CD8-positive, alpha-beta memory T cell (primary cell): ENCODE data around the gene ARID5B. TPM values are rescaled to one million over a fixed set of nuclear protein-coding genes. Genes with fewer than 3 reads are reported as not detected.
A peak's percentile ranks its signal among the peaks of the same experiment; 100 is the strongest.

Experiments used
- CTCF ChIA-PET: fragments of 350-600 bp; sonication (Branson Sonifier 250); formaldehyde crosslinking; loops from one replicate; lab custom pipeline; 2021; ENCODE audit warnings: antibody characterized with exemption; lab: Charles Lee
- POLR2A ChIA-PET: fragments of 350-600 bp; sonication (Branson Sonifier 250); formaldehyde crosslinking; loops from one replicate; lab custom pipeline; 2021; ENCODE audit warnings: antibody characterized with exemption; lab: Charles Lee
- DNase-seq, 5 donors: peaks; one replicate each; pipeline versions ENCODE4 v3.0.0 to v3.0.0-alpha.2; 2020 to 2022; ENCODE audit warnings: mixed read lengths in 1 of 5
- H3K27ac ChIP-seq: one replicate; pipeline ENCODE4 v1.7.0; 2013; ENCODE audit warnings: low read depth, mild to moderate bottlenecking, low read length, moderate library complexity
- H3K27me3 ChIP-seq: 2 replicates; pipeline ENCODE4 v1.7.0; 2013; ENCODE audit warnings: low read length, mild to moderate bottlenecking; ENCODE audit not compliant: insufficient read depth, poor library complexity, severe bottlenecking
- H3K36me3 ChIP-seq: 2 replicates; pipeline ENCODE4 v1.7.0; 2013; ENCODE audit warnings: mild to moderate bottlenecking, low read length, moderate library complexity; ENCODE audit not compliant: insufficient read depth
- H3K4me1 ChIP-seq: 2 replicates; pipeline ENCODE4 v1.7.0; 2013; ENCODE audit warnings: mild to moderate bottlenecking, low read length, moderate library complexity; ENCODE audit not compliant: insufficient read depth
- H3K4me3 ChIP-seq: 2 replicates; pipeline ENCODE4 v1.7.0; 2013; ENCODE audit warnings: mild to moderate bottlenecking, low read length
- H3K9me3 ChIP-seq: 2 replicates; pipeline ENCODE4 v1.7.0; 2013; ENCODE audit warnings: mild to moderate bottlenecking, low read length
- H3K27ac Mint-ChIP-seq, 8 donors: one replicate each; pipeline ENCODE4 v1.8.0; 2020 to 2021; ENCODE audit warnings: mixed read lengths in 8 of 8, mild to moderate bottlenecking in 6 of 8, inconsistent platforms in 3 of 8, moderate library complexity in 3 of 8
- H3K27me3 Mint-ChIP-seq, 2 donors: one replicate each; pipeline ENCODE4 v1.8.0; 2020 to 2021; ENCODE audit warnings: mixed read lengths in 2 of 2, mild to moderate bottlenecking in 1 of 2, moderate library complexity in 1 of 2
- H3K36me3 Mint-ChIP-seq, 3 donors: one replicate each; pipeline ENCODE4 v1.8.0; 2020 to 2021; ENCODE audit warnings: mixed read lengths in 3 of 3, inconsistent platforms in 1 of 3, mild to moderate bottlenecking in 1 of 3
- H3K4me1 Mint-ChIP-seq, 3 donors: one replicate each; pipeline ENCODE4 v1.8.0; 2020 to 2021; ENCODE audit warnings: mixed read lengths in 3 of 3, inconsistent platforms in 1 of 3, mild to moderate bottlenecking in 1 of 3
- H3K4me3 Mint-ChIP-seq, 7 donors: one replicate each; pipeline ENCODE4 v1.8.0; 2020 to 2021; ENCODE audit warnings: mixed read lengths in 7 of 7, mild to moderate bottlenecking in 6 of 7, moderate library complexity in 4 of 7, inconsistent platforms in 2 of 7
- H3K9me3 Mint-ChIP-seq, 5 donors: one replicate each; pipeline ENCODE4 v1.8.0; 2020 to 2022; ENCODE audit warnings: mixed read lengths in 5 of 5, mild to moderate bottlenecking in 3 of 5, moderate library complexity in 2 of 5, inconsistent platforms in 1 of 5
- polyA plus RNA-seq: library from polyadenylated mRNA; unstranded; fragments of 300-500 nt; fragmentation: Illumina TruSeq; gene quantifications from one replicate; pipeline ENCODE4 v1.2.3, GENCODE V29; 2021
- total RNA-seq, 2 experiments: library from RNA; stranded (reverse); gene quantifications; one replicate each; pipeline ENCODE4 v1.2.3, GENCODE V29; 2021

Gene ARID5B
- total and polyA plus RNA-seq, 3 experiments from 2014 or later = 37.1 to 48.7 (median 38.4) TPM

DNA sequence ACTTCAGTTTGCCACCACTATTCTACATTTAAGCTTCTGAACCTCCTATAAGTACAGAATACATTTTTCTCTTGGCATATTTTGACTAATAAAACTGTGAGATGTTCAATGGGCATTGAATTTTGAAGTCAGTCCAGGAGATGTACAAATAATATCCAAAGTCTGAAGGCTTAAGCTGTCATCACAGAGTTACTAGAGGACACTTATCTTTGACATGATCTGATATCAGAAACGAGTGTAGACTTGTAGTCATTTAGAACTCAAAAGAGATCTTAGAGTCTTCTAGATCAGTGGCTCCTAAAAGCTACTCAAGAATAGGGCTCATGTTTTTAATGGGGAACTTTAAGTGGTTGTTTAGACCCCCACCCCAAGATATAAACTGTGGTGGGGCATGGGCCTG, 160.5 kb downstream of the ARID5B start:
- H3K4me3 Mint-ChIP-seq = no peak overlapping the region
- DNase-seq = no peak

DNA sequence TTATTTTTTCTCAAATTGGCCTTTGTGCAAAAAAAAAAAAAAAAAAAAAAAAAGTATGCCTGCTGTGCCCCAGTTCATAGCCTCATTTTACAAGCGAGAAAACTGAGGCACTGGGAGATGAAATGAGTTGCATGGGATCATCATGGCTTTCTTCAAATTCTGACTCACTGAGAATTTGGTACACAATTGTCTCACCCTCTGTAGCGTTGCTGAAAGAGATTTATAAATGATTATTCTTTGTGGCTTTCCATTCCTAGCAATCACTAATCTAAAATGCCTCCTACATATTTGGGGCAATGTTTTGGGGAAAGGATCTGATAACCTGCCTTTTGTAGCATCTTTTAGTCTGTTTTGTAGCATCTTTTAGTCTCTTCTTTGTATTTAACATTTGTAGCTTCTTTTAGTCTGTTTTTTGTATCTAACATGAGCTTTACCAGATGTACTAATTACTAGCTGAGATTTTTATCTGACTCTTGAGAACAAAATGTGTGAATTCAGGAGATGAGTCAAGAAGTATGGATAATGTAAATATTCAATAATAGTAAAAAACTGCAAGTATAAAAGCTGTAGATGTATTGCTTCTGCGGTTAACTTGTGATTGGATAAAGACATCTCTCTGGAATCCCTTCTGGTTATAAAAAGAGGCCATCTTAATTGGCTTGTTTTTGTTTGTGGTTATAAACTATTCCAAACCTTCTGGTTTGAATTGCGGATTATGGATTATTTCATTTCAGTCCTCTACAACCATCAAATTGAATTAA, 161.4 kb downstream of the ARID5B start:
- Mint-ChIP-seq H3K27me3 (no peaks in the 10 kb centered on the region), H3K36me3 (peaks cover 14 to 91% (median 36%) of the 10 kb centered on the region in 3 donors), H3K4me3 (no peak overlapping the region), H3K4me1 (peaks cover 50 to 81% (median 62%) of the 10 kb centered on the region in 3 donors), H3K9me3 (no peaks in the 10 kb centered on the region), H3K27ac (peak overlapping the region in 7 of 8 donors; percentile 7 to 66 (median 28))
- Histone ChIP-seq H3K27ac (no peak overlapping the region), H3K27me3 (no peaks in the 10 kb centered on the region), H3K4me1 (peaks cover 22% of the 10 kb centered on the region), H3K9me3 (no peaks in the 10 kb centered on the region), H3K36me3 (peaks cover 11% of the 10 kb centered on the region), H3K4me3 (no peak overlapping the region)
- POLR2A ChIA-PET = no interaction called here
- no peak for DNase-seq
- CTCF ChIA-PET = interaction anchor here (1.5 to 1.6 kb wide), 2 partner anchors 22 to 182 kb away, joined by 3 to 7 read pairs; no protein-coding TSS in a partner anchor

More for the DNA sequence above, 160.5 kb downstream of the ARID5B start:
- H3K27ac Mint-ChIP-seq = peak overlapping the region in 5 of 8 donors; percentile 1 to 43 (median 35)
- peaks cover 51 to 86% (median 66%) of the 10 kb centered on the region in 3 donors for H3K4me1 Mint-ChIP-seq
- Histone ChIP-seq H3K27ac (no peak overlapping the region), H3K27me3 (no peaks in the 10 kb centered on the region), H3K4me3 (no peak overlapping the region), H3K4me1 (peaks cover 20% of the 10 kb centered on the region), H3K36me3 (peaks cover 18% of the 10 kb centered on the region), H3K9me3 (no peaks in the 10 kb centered on the region)
- POLR2A ChIA-PET = interaction anchor here (0.7 kb wide), 1 partner anchor 165 kb away, joined by 3 read pairs; no protein-coding TSS in a partner anchor
- H3K27me3 Mint-ChIP-seq = no peaks in the 10 kb centered on the region
- peaks cover 14 to 91% (median 42%) of the 10 kb centered on the region in 3 donors for H3K36me3 Mint-ChIP-seq
- CTCF ChIA-PET = interaction anchor here (1.2 to 1.6 kb wide), 3 partner anchors 23 to 183 kb away, joined by 3 to 7 read pairs (median 3); no protein-coding TSS in a partner anchor
- H3K9me3 Mint-ChIP-seq = no peaks in the 10 kb centered on the region

DNA sequence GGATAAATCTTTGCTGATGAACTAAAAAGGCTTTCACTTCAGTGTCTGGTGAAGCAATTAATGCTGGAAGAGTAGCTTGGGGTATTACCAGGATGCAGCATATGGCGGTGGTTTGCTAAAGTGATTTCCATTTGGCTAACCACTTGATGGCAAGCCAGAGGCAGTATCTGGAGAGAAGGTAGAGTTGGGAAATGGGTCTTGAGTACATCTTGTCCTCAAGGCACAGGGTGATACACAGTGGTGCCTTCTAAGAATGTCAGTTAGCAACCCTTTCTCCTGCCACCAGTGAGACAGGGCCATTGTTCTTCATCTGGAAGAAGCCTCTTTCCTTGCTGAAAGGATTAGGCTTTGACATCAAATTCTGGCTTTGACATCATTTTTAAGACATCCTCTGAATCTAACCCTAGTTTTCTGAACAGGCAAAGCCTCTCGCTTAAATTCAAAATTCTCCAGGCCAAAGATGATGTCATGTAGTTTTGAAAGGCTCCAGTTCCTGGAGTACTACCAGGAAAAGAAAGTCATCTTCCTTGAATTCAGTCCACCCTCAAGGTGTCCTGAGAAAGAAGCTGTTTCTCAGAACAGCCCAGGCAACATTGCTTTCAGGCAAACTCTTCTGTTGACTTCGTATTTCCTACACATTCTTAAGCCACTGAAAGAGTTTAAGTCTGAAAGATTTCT, 162.4 kb downstream of the ARID5B start:
- no peaks in the 10 kb centered on the region for H3K9me3 Mint-ChIP-seq
- H3K9me3 ChIP-seq = no peaks in the 10 kb centered on the region
- peaks cover 6% of the 10 kb centered on the region for H3K36me3 ChIP-seq
- no peak overlapping the region for H3K27ac ChIP-seq
- no peaks in the 10 kb centered on the region for H3K27me3 ChIP-seq
- no peak overlapping the region for H3K4me3 Mint-ChIP-seq
- no peak overlapping the region for H3K4me3 ChIP-seq
- H3K36me3 Mint-ChIP-seq = peaks cover 14 to 86% (median 32%) of the 10 kb centered on the region in 3 donors
- CTCF ChIA-PET = interaction anchor here (1.5 kb wide), 1 partner anchor 21 kb away, joined by 3 read pairs; no protein-coding TSS in a partner anchor
- peaks cover 22% of the 10 kb centered on the region for H3K4me1 ChIP-seq
- H3K27me3 Mint-ChIP-seq = no peaks in the 10 kb centered on the region
- peaks cover 48 to 78% (median 58%) of the 10 kb centered on the region in 3 donors for H3K4me1 Mint-ChIP-seq
- POLR2A ChIA-PET = no interaction called here
- H3K27ac Mint-ChIP-seq = peak overlapping the region in 4 of 8 donors; percentile 6 to 24 (median 14)
- DNase-seq = no peak

DNA sequence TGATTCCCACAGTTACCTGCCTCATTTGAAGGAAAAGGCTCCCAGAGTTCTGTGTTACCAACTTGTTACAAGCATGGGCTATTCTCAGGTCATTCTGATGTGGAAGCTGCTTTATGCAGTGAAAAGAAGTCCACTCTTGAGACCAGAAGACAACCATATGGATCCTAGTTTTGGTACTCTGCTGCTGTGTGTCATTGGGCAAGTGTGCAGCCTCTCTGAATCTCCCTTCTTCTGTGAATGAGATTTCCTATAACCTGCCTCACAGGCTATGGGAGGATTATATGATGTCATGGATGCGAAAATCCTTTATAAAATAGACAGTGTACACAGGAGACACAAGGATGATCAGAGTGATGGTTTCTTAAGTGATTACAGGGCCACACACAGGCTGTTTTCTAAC, 166.1 kb downstream of the ARID5B start:
- Histone ChIP-seq H3K27ac (no peak overlapping the region), H3K4me3 (no peak overlapping the region), H3K27me3 (no peaks in the 10 kb centered on the region), H3K9me3 (no peaks in the 10 kb centered on the region), H3K4me1 (peaks cover 17% of the 10 kb centered on the region), H3K36me3 (peaks cover 20% of the 10 kb centered on the region)
- DNase-seq = no peak
- no peaks in the 10 kb centered on the region for H3K27me3 Mint-ChIP-seq
- H3K4me1 Mint-ChIP-seq = peaks cover 36 to 68% (median 55%) of the 10 kb centered on the region in 3 donors
- H3K4me3 Mint-ChIP-seq = no peak overlapping the region
- no peaks in the 10 kb centered on the region for H3K9me3 Mint-ChIP-seq
- CTCF ChIA-PET = interaction anchor here (1.2 kb wide), 1 partner anchor 16 kb away, joined by 3 read pairs; no protein-coding TSS in a partner anchor
- H3K27ac Mint-ChIP-seq = peak overlapping the region in 4 of 8 donors; percentile 2 to 76 (median 58)
- POLR2A ChIA-PET = no interaction called here
- H3K36me3 Mint-ChIP-seq = peaks cover 23 to 87% (median 33%) of the 10 kb centered on the region in 3 donors

DNA sequence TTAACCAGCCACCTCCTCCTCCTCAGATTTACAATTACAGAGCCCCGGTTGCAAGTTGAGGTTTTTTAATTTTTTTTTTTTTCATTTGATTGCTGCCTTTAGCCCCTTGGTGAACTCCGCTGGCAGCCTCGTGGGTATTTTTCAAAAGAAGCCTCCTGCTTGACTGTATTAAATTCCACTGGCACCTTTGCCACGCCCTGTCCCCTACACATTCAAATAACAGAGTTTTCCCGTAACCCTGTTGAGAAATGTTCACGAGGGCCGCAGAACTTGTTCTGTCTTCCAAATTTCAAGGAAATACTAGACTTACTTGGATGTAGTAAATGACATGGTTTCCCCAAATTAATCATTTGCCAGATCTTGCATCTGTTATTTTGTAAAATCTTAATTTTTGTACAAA, 167.0 kb downstream of the ARID5B start:
- H3K9me3 Mint-ChIP-seq = no peaks in the 10 kb centered on the region
- peaks cover 13% of the 10 kb centered on the region for H3K4me1 ChIP-seq
- H3K36me3 Mint-ChIP-seq = peaks cover 23 to 89% (median 35%) of the 10 kb centered on the region in 3 donors
- DNase-seq = no peak
- ChIA-PET POLR2A (no interaction called here), CTCF (interaction anchor here (1.2 kb wide), 2 partner anchors 17 to 29 kb away, joined by 3 read pairs; no protein-coding TSS in a partner anchor)
- no peaks in the 10 kb centered on the region for H3K27me3 ChIP-seq
- no peaks in the 10 kb centered on the region for H3K9me3 ChIP-seq
- H3K27ac Mint-ChIP-seq = peak overlapping the region in 1 of 8 donors; percentile 35
- no peak overlapping the region for H3K4me3 ChIP-seq
- H3K36me3 ChIP-seq = peaks cover 20% of the 10 kb centered on the region
- no peaks in the 10 kb centered on the region for H3K27me3 Mint-ChIP-seq
- H3K4me3 Mint-ChIP-seq = no peak overlapping the region
- H3K27ac ChIP-seq = no peak overlapping the region
- peaks cover 36 to 70% (median 55%) of the 10 kb centered on the region in 3 donors for H3K4me1 Mint-ChIP-seq

DNA sequence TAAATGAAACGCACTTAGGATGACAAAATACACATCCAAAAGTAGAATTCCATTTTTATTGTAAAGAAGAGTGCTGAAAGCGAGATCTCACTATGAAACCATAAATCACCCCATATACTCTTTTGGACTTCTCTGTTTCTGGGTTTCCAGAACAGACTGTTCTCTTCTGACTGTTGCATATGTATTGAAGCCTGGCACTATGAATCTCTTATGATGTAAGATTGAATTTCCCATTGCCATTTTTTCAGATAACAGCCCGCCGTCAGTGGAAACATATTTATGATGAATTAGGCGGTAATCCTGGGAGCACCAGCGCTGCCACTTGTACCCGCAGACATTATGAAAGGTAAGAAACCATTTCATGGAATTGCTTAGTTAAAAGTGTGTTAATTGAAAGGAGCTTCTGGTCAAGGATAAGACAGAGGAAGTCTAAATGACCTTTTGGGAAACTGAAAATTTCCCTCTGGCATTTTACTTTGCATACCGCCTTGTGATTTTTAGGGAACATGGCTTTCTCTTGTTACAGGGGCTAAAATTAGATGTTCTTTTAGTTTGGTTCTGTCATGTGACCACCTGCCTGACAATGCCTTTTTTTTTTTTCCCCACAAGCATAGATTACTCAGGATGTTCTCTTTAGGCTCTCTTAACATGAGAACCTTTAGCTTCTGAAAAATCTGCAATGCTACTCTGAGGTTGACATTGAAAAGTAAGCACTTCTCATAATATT, 168.1 kb downstream of the ARID5B start:
- H3K27me3 Mint-ChIP-seq = no peaks in the 10 kb centered on the region
- POLR2A ChIA-PET = no interaction called here
- peaks cover 36 to 60% (median 50%) of the 10 kb centered on the region in 3 donors for H3K4me1 Mint-ChIP-seq
- no peak overlapping the region for H3K27ac ChIP-seq
- H3K4me1 ChIP-seq = peaks cover 3% of the 10 kb centered on the region
- peak overlapping the region in 1 of 8 donors; percentile 13 for H3K27ac Mint-ChIP-seq
- H3K4me3 Mint-ChIP-seq = no peak overlapping the region
- no peak for DNase-seq
- H3K9me3 ChIP-seq = no peaks in the 10 kb centered on the region
- H3K9me3 Mint-ChIP-seq = no peaks in the 10 kb centered on the region
- CTCF ChIA-PET = interaction anchor here (1.2 kb wide), 1 partner anchor 30 kb away, joined by 3 read pairs; no protein-coding TSS in a partner anchor
- no peaks in the 10 kb centered on the region for H3K27me3 ChIP-seq
- peaks cover 23 to 88% (median 39%) of the 10 kb centered on the region in 3 donors for H3K36me3 Mint-ChIP-seq
- H3K36me3 ChIP-seq = peaks cover 16% of the 10 kb centered on the region
- no peak overlapping the region for H3K4me3 ChIP-seq

DNA sequence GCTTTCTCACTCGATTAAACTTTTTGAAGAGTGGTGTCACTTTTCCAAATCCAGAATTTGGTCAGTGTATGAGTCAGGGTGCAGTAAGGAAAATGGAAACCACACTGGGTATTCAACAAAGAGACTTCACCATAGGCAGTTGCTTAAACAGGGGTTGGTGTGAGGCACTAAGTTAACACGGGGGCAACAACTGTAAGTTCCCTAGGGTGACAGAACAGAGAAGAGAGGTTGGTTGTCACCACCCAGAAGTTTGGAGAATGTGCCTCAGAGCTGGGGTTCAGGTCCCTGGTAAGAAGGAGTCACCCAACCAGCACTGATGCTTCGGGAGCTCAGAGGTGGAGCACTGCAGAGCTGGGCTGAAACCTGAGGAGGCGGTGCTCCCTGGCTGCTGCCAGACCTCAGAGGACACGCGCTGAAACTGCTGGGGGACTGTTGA, 170.4 kb downstream of the ARID5B start:
- H3K4me3 ChIP-seq = no peak overlapping the region
- H3K4me1 ChIP-seq = peaks cover 7% of the 10 kb centered on the region
- H3K4me3 Mint-ChIP-seq = no peak overlapping the region
- ChIA-PET CTCF (no interaction called here), POLR2A (no interaction called here)
- H3K27me3 ChIP-seq = no peaks in the 10 kb centered on the region
- DNase-seq = no peak
- H3K4me1 Mint-ChIP-seq = peaks cover 40 to 64% (median 59%) of the 10 kb centered on the region in 3 donors
- peak overlapping the region in 6 of 8 donors; percentile 8 to 72 (median 63) for H3K27ac Mint-ChIP-seq
- H3K9me3 ChIP-seq = no peaks in the 10 kb centered on the region
- peaks cover 16% of the 10 kb centered on the region for H3K36me3 ChIP-seq
- peaks cover 23 to 89% (median 32%) of the 10 kb centered on the region in 3 donors for H3K36me3 Mint-ChIP-seq
- no peak overlapping the region for H3K27ac ChIP-seq
- H3K27me3 Mint-ChIP-seq = no peaks in the 10 kb centered on the region
- H3K9me3 Mint-ChIP-seq = no peaks in the 10 kb centered on the region
